Esophagus muscularis mucosa (tissue), 3 donors: ENCODE measurements around the gene ADGRG6.

Experiments
- EP300 ChIP-seq: sonication (generic); formaldehyde crosslinking; IDR thresholded peaks from one replicate; pipeline ENCODE4 v1.6.1; 2017; ENCODE audit warnings: antibody characterized with exemption
- TF ChIP-seq, protein P1 (sequence below), 3 experiments: fragments of 200-600 bp in 2 of 3; fragments of 450-650 bp in 1 of 3; sonication (generic) in 2 of 3; IDR thresholded peaks; one replicate each; pipeline ENCODE4 v1.5.1; 2017 to 2019; ENCODE audit warnings: antibody characterized with exemption in 3 of 3, mild to moderate bottlenecking in 2 of 3, moderate library complexity in 1 of 3

DNA sequence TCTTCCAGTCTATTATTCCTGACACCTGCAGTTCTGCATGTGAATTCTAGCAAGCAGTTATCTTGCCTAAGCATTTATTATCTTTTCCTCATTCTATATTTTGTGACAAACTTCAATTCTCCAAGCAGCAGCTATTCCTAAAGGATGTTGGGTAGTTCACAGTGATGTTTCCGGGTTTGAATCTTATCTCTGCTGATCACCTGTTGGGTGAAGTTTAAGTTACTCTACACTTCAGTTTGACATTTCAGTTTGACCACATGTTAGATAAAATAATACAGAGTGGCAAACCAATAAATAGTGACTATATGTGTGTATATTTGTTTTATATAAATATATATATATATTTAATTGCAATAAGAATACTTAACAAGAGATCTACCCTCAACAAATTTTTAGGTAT lies 168.6 kb downstream of the ADGRG6 start:
- no peak for TF ChIP-seq EP300
- TF ChIP-seq, protein P1, sequence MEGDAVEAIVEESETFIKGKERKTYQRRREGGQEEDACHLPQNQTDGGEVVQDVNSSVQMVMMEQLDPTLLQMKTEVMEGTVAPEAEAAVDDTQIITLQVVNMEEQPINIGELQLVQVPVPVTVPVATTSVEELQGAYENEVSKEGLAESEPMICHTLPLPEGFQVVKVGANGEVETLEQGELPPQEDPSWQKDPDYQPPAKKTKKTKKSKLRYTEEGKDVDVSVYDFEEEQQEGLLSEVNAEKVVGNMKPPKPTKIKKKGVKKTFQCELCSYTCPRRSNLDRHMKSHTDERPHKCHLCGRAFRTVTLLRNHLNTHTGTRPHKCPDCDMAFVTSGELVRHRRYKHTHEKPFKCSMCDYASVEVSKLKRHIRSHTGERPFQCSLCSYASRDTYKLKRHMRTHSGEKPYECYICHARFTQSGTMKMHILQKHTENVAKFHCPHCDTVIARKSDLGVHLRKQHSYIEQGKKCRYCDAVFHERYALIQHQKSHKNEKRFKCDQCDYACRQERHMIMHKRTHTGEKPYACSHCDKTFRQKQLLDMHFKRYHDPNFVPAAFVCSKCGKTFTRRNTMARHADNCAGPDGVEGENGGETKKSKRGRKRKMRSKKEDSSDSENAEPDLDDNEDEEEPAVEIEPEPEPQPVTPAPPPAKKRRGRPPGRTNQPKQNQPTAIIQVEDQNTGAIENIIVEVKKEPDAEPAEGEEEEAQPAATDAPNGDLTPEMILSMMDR (IDR thresholded peaks at IDR 0.05), result no peak
